ENCODE measurements around the gene TMEM109.
A peak's percentile ranks its signal among the peaks of the same experiment; 100 is the strongest.
"Not testable (repeated sequence)": the region's sequence is repeated elsewhere in the genome, so short reads cannot be mapped to it uniquely, and the experiment has no call there.

TMEM109 gene

GRCh38 chr11:60895687-60896086 lies 18.3 kb upstream of the TMEM109 start:
- peaks cover 81% of the 10 kb centered on the region for H3K36me3 ChIP-seq (replicated peaks)
- no peak for DNase-seq (ENCODE audit: low spot score in 2 of 2)

GRCh38 chr11:60897496-60897895 lies 16.5 kb upstream of the TMEM109 start:
- H3K4me1 ChIP-seq, result no peaks in the 10 kb centered on the region
- DNase-seq (ENCODE audit: low spot score in 2 of 2), result no peak
- H3K36me3 ChIP-seq (replicated peaks), result peaks cover 92% of the 10 kb centered on the region
- H3K27me3 ChIP-seq (ENCODE audit: low read depth), result no peaks in the 10 kb centered on the region
- H3K4me3 ChIP-seq, result no peak overlapping the region
- no peaks in the 10 kb centered on the region for H3K9me3 ChIP-seq
- in situ Hi-C loops (cut with MboI; ENCODE audit: low sequenced_read_pairs), result loop anchor here (10.0 kb wide), 1 partner anchor 123 kb away; no protein-coding TSS in a partner anchor

More at GRCh38 chr11:60895687-60896086, 18.3 kb upstream of the TMEM109 start:
- no peaks in the 10 kb centered on the region for H3K27me3 ChIP-seq (ENCODE audit: low read depth)
- H3K9me3 ChIP-seq, result no peaks in the 10 kb centered on the region
- in situ Hi-C loops (cut with MboI; ENCODE audit: low sequenced_read_pairs), result loop anchor here (10.0 kb wide), 1 partner anchor 121 kb away; no protein-coding TSS in a partner anchor
- H3K4me3 ChIP-seq, result no peak overlapping the region
- H3K4me1 ChIP-seq, result no peaks in the 10 kb centered on the region

GRCh38 chr11:60899046-60899936 lies 14.7 kb upstream of the TMEM109 start:
- in situ Hi-C loops (cut with MboI; ENCODE audit: low sequenced_read_pairs), result loop anchor here (10.0 kb wide), 1 partner anchor 124 kb away; no protein-coding TSS in a partner anchor
- Histone ChIP-seq H3K4me3 (no peak overlapping the region), H3K36me3 (replicated peaks) (peaks cover 98% of the 10 kb centered on the region), H3K4me1 (no peaks in the 10 kb centered on the region), H3K9me3 (no peaks in the 10 kb centered on the region), H3K27me3 (ENCODE audit: low read depth) (no peaks in the 10 kb centered on the region)
- DNase-seq (ENCODE audit: low spot score in 2 of 2), result peak; percentile 41 to 69

- peaks cover 91% of the 10 kb centered on the region for H3K36me3 ChIP-seq (replicated peaks)
- H3K4me3 ChIP-seq, result no peak overlapping the region
- H3K27me3 ChIP-seq (ENCODE audit: low read depth), result no peaks in the 10 kb centered on the region
- peaks cover 2% of the 10 kb centered on the region; the same call in 1 of the 2 replicates for H3K4me1 ChIP-seq
- no peaks in the 10 kb centered on the region for H3K9me3 ChIP-seq
- no peak for DNase-seq (ENCODE audit: low spot score in 2 of 2)
- in situ Hi-C loops (cut with MboI; ENCODE audit: low sequenced_read_pairs), result loop anchor here (10.0 to 25.0 kb wide), 2 partner anchors 125 to 788 kb away; no protein-coding TSS in a partner anchor
Measured at GRCh38 chr11:60899977-60900376, 14.0 kb upstream of the TMEM109 start.

DNA sequence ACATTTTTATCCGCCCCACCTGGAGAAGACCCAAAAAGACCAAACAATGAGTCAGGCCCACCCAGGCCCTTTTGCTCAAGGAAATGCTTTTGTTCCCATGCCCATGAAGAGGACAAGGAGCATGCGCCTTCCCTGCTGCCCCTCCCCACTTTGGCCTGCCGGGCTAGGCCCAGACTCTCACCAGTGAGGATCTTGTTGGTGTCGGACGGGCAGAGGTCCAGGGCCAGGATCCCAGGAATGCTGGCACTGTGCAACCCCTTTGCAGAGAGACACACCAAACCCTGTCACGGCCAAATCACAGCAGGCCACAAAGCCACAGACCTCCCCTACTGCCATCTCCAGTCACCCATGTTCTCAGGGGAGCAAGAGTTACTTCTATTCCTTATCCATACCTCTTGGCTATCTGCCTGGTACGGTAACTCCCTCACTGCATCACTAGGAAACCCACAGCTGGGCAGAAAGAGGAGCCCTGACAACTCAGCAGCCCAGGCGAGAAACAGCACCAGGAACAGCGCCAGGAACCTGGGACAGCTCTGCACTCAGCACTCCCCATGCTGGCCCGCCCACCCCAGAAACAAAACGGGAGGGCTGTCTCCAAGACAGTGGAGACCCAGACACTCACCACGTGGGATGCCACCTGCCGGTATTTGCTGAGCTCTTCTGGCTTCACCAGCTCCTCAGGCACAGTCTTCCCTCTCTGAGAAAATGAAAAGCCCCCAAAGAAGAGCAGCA lies 13.1 kb upstream of the TMEM109 start:
- peaks cover 82% of the 10 kb centered on the region for H3K36me3 ChIP-seq (replicated peaks)
- H3K9me3 ChIP-seq, result no peaks in the 10 kb centered on the region
- DNase-seq (ENCODE audit: low spot score in 2 of 2), result no peak
- peaks cover 2% of the 10 kb centered on the region; the same call in 1 of the 2 replicates for H3K4me1 ChIP-seq
- in situ Hi-C loops (cut with MboI; ENCODE audit: low sequenced_read_pairs), result loop anchor here (25.0 kb wide), 1 partner anchor 789 kb away; no protein-coding TSS in a partner anchor
- no peaks in the 10 kb centered on the region for H3K27me3 ChIP-seq (ENCODE audit: low read depth)
- no peak overlapping the region for H3K4me3 ChIP-seq

DNA sequence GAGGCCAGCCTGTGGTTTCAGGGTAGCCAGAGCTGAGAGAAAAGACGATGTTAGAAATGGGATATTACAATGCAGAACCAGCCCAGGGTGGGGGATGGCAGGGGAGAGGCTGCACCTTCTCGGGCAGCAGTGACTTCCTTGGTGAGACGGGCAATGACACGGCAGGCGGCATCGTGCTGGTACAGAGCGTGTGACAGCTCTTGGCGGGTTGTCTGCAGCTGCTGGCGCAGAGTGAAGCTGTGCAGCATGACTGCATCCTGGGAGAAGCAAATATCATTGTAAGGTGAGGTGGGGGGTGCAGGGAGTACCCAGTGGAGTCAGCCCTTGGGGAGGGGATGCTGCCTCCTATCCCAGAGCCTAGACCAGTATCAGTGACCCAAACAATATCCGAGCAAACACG lies 11.3 kb upstream of the TMEM109 start:
- Histone ChIP-seq H3K27me3 (ENCODE audit: low read depth) (no peaks in the 10 kb centered on the region), H3K9me3 (no peaks in the 10 kb centered on the region), H3K4me1 (peaks cover 2% of the 10 kb centered on the region; the same call in 1 of the 2 replicates), H3K4me3 (no peak overlapping the region), H3K36me3 (replicated peaks) (peaks cover 68% of the 10 kb centered on the region)
- no peak for DNase-seq (ENCODE audit: low spot score in 2 of 2)
- in situ Hi-C loops (cut with MboI; ENCODE audit: low sequenced_read_pairs), result loop anchor here (25.0 kb wide), 1 partner anchor 790 kb away; no protein-coding TSS in a partner anchor

DNA sequence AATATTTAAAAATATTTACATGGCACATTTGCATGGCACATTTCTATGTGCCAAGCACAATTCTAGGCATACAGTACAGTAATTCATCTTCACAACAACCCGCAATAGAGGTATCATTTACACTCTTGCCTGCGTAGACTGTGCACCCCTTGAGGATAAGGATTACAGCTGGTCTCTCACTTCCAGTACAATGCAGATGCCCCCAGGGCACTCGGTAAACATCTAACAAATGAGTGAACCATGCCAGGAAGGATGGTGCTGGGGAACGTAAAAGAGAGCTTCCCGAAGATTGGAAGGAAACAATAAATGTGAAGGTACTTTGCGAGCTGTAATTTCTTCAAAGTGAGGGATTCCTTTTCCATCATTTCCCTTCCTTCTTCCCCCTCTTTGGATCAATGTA lies 8.9 kb upstream of the TMEM109 start:
- H3K27me3 ChIP-seq (ENCODE audit: low read depth), result peaks cover 11% of the 10 kb centered on the region
- H3K9me3 ChIP-seq, result no peaks in the 10 kb centered on the region
- in situ Hi-C loops (cut with MboI; ENCODE audit: low sequenced_read_pairs), result loop anchor here (25.0 kb wide), 1 partner anchor 793 kb away; no protein-coding TSS in a partner anchor
- H3K4me3 ChIP-seq, result peak overlapping the region; percentile 89
- H3K36me3 ChIP-seq (replicated peaks), result peaks cover 44% of the 10 kb centered on the region
- DNase-seq (ENCODE audit: low spot score in 2 of 2), result peak in 1 of 2 experiments; percentile 75
- peaks cover 2% of the 10 kb centered on the region; the same call in 1 of the 2 replicates for H3K4me1 ChIP-seq

GRCh38 chr11:60905551-60906113 lies 8.3 kb upstream of the TMEM109 start:
- in situ Hi-C loops (cut with MboI; ENCODE audit: low sequenced_read_pairs), result loop anchor here (25.0 kb wide), 1 partner anchor 793 kb away; no protein-coding TSS in a partner anchor
- Histone ChIP-seq H3K9me3 (no peaks in the 10 kb centered on the region), H3K4me1 (peaks cover 2% of the 10 kb centered on the region; the same call in 1 of the 2 replicates), H3K36me3 (replicated peaks) (peaks cover 38% of the 10 kb centered on the region), H3K27me3 (ENCODE audit: low read depth) (peaks cover 11% of the 10 kb centered on the region), H3K4me3 (peak overlapping the region; percentile 89)
- no peak for DNase-seq (ENCODE audit: low spot score in 2 of 2)

- Histone ChIP-seq H3K36me3 (replicated peaks) (peaks cover 31% of the 10 kb centered on the region), H3K4me1 (peaks cover 2% of the 10 kb centered on the region; the same call in 1 of the 2 replicates), H3K27me3 (ENCODE audit: low read depth) (peaks cover 14% of the 10 kb centered on the region), H3K4me3 (peak within 1 kb of the TSS; percentile 89), H3K9me3 (no peaks in the 10 kb centered on the region)
- DNase-seq (ENCODE audit: low spot score in 2 of 2), result peak; percentile 95 to 98
- in situ Hi-C loops (cut with MboI; ENCODE audit: low sequenced_read_pairs), result loop anchor here (25.0 kb wide), 1 partner anchor 794 kb away; no protein-coding TSS in a partner anchor
Measured at GRCh38 chr11:60906132-60906972, 7.6 kb upstream of the TMEM109 start, which contains the start of gene PRPF19. Gene PRPF19 (minus strand): TSS chr11:60906585. CDS start chr11:60906382, 203 bp downstream.

DNA sequence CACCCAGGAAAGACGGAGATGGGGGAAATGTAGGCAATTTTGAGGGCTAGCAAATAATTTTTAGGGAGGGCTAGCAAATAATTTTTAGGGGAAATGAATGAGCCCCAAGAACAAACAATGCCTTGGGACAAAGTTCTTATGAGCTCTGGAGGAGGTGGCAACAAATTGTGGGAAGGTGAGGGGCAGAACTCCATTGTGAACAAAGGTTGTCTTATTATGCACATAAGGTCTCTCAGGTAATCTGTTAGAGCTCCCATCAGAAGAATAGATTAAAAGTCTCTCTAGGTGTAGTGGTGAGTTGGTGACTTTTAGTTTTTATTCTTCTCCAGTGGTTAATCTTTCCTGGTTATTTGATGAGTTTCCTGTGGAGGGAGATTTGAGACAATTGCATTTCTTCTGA lies 5.2 kb upstream of the TMEM109 start:
- Histone ChIP-seq H3K4me3 (no peak overlapping the region), H3K9me3 (no peaks in the 10 kb centered on the region), H3K4me1 (peaks cover 6% of the 10 kb centered on the region), H3K27me3 (ENCODE audit: low read depth) (peaks cover 14% of the 10 kb centered on the region), H3K36me3 (replicated peaks) (peaks cover 7% of the 10 kb centered on the region)
- in situ Hi-C loops (cut with MboI; ENCODE audit: low sequenced_read_pairs), result loop anchor here (25.0 kb wide), 1 partner anchor 797 kb away; no protein-coding TSS in a partner anchor
- no peak for DNase-seq (ENCODE audit: low spot score in 2 of 2)

DNA sequence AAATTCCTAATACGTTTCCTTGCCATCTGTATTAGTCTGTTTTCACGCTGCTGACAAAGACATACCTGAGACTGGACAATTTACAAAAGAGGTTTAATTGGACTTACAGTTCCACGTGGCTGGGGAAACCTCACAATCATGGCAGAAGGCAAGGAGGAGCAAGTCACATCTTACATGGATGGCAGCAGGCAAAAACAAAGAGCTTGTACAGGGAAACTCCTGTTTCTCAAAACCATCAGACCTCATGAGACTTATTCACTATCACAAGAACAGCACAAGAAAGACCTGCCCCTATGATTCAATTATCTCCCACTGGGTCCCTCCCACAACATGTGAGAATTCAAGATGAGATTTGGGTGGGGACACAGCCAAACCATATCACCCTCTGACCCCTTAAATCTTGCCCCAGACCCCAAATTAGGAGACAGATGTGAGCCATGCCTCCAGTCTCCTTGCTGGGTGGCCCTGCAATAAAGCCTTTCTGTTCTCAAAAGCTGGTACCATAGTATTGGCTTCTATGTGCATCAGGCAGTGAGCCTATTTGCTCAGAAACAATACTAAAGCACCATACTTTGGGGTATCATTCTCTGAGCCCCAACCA lies 4.2 kb upstream of the TMEM109 start:
- H3K27me3 ChIP-seq (ENCODE audit: low read depth), result peaks cover 14% of the 10 kb centered on the region
- H3K9me3 ChIP-seq; H3K4me3 ChIP-seq; H3K36me3 ChIP-seq (replicated peaks); H3K4me1 ChIP-seq; DNase-seq (ENCODE audit: low spot score in 2 of 2): not testable (repeated sequence)
- in situ Hi-C loops (cut with MboI; ENCODE audit: low sequenced_read_pairs), result loop anchor here (25.0 kb wide), 1 partner anchor 797 kb away; no protein-coding TSS in a partner anchor

DNA sequence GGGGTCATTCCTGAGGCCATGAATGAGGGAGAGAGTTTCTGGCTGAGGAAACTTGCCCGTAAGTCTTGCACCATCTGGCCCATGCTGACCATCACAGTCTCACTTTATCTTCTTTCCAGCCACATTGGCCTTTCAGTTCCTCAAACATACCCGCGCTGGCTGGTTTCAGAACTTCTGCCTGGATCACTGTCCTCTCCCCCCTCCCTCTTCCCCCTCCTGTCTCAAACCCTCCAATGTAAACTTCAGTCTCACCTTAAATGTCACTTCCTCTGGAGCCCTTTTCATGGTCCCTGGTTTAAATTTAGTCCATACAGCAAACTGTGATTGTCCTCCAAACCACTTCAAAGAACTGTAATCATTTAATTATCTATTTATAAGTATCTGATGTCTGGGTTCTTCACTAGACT lies 3.7 kb upstream of the TMEM109 start:
- peaks cover 4% of the 10 kb centered on the region; the same call in 1 of the 2 replicates for H3K36me3 ChIP-seq (replicated peaks)
- no peak for DNase-seq (ENCODE audit: low spot score in 2 of 2)
- peaks cover 3% of the 10 kb centered on the region; the same call in 1 of the 2 replicates for H3K4me1 ChIP-seq
- peaks cover 14% of the 10 kb centered on the region for H3K27me3 ChIP-seq (ENCODE audit: low read depth)
- no peaks in the 10 kb centered on the region for H3K9me3 ChIP-seq
- in situ Hi-C loops (cut with MboI; ENCODE audit: low sequenced_read_pairs), result loop anchor here (25.0 kb wide), 1 partner anchor 798 kb away; no protein-coding TSS in a partner anchor
- no peak overlapping the region for H3K4me3 ChIP-seq

Measured in HAP-1 (cell line).